Mesenchymal stem cell (in vitro differentiated cells and primary cell): ENCODE data around the gene CCT5. TPM values are rescaled to one million over a fixed set of nuclear protein-coding genes. Genes with fewer than 3 reads are reported as not detected.

Source experiments
- DNase-seq: peaks from one replicate; pipeline ENCODE4 v3.0.0-alpha.2; 2013
- H2AFZ ChIP-seq: one replicate; pipeline ENCODE4 v1.6.1; 2013; ENCODE audit warnings: low read depth, mild to moderate bottlenecking, control low read depth, inconsistent platforms, low read length, moderate library complexity
- H2AK5ac ChIP-seq: 2 replicates; pipeline ENCODE4 v1.6.1; 2013; ENCODE audit warnings: low read length, moderate library complexity, mild to moderate bottlenecking, inconsistent platforms; ENCODE audit not compliant: severe bottlenecking
- H2BK120ac ChIP-seq: one replicate; pipeline ENCODE4 v1.6.1; 2013; ENCODE audit warnings: low read depth, mild to moderate bottlenecking, inconsistent platforms, low read length, moderate library complexity
- H2BK12ac ChIP-seq, 2 experiments: one replicate each; pipeline ENCODE4 v1.6.1; 2013; ENCODE audit warnings: inconsistent platforms in 2 of 2, low read length in 2 of 2, mild to moderate bottlenecking in 2 of 2, moderate library complexity in 2 of 2, control low read depth in 1 of 2
- H2BK15ac ChIP-seq: one replicate; pipeline ENCODE4 v1.6.1; 2013; ENCODE audit warnings: mild to moderate bottlenecking, low read depth, inconsistent platforms; ENCODE audit not compliant: poor library complexity, severe bottlenecking
- H2BK5ac ChIP-seq: 2 replicates; pipeline ENCODE4 v1.6.1; 2013; ENCODE audit warnings: low read depth, mild to moderate bottlenecking, low read length, control low read depth, inconsistent platforms; ENCODE audit not compliant: poor library complexity, severe bottlenecking
- H3K14ac ChIP-seq, 2 experiments: one replicate each; pipeline ENCODE4 v1.6.1; 2013; ENCODE audit warnings: inconsistent platforms in 2 of 2, low read length in 2 of 2, control low read depth in 1 of 2, mild to moderate bottlenecking in 1 of 2, moderate library complexity in 1 of 2
- H3K18ac ChIP-seq, 2 experiments: one replicate each; pipeline ENCODE4 v1.6.1; 2013; ENCODE audit warnings: inconsistent platforms in 2 of 2, low read length in 2 of 2, control low read depth in 1 of 2, low read depth in 1 of 2, mild to moderate bottlenecking in 1 of 2
- H3K23ac ChIP-seq, 2 experiments: one replicate each; pipeline ENCODE4 v1.6.1; 2013; ENCODE audit warnings: inconsistent platforms in 2 of 2, low read length in 2 of 2, mild to moderate bottlenecking in 2 of 2, moderate library complexity in 2 of 2, control low read depth in 1 of 2
- H3K27ac ChIP-seq: 2 replicates; pipeline ENCODE4 v1.5.1; 2013; ENCODE audit warnings: mild to moderate bottlenecking, moderate library complexity, low read length, control low read depth, inconsistent platforms; ENCODE audit not compliant: poor library complexity, severe bottlenecking
- H3K27me3 ChIP-seq, 2 experiments: 2 replicates each; pipeline versions ENCODE4 v1.6.1 to v1.7.0; 2013; ENCODE audit warnings: low read length in 2 of 2, mild to moderate bottlenecking in 2 of 2, moderate library complexity in 2 of 2, control low read depth in 1 of 2, inconsistent platforms in 1 of 2; ENCODE audit not compliant: control insufficient read depth in 1 of 2, insufficient read depth in 1 of 2
- H3K36me3 ChIP-seq, 2 experiments: 2 replicates each; pipeline versions ENCODE4 v1.6.1 to v1.7.0; 2013; ENCODE audit warnings: low read length in 2 of 2, control low read depth in 1 of 2, inconsistent platforms in 1 of 2, low read depth in 1 of 2, mild to moderate bottlenecking in 1 of 2; ENCODE audit not compliant: insufficient read depth in 2 of 2, control insufficient read depth in 1 of 2
- H3K4ac ChIP-seq, 2 experiments: one replicate each; pipeline ENCODE4 v1.6.1; 2013; ENCODE audit warnings: inconsistent platforms in 2 of 2, low read length in 2 of 2, mild to moderate bottlenecking in 2 of 2, moderate library complexity in 2 of 2, control low read depth in 1 of 2, low read depth in 1 of 2
- H3K4me1 ChIP-seq: 2 replicates; pipeline ENCODE4 v1.6.1; 2013; ENCODE audit warnings: low read depth, low read length, control low read depth; ENCODE audit not compliant: control insufficient read depth, insufficient read depth
- H3K4me2 ChIP-seq: 2 replicates; pipeline ENCODE4 v1.6.1; 2013; ENCODE audit warnings: low read length, mild to moderate bottlenecking, inconsistent platforms; ENCODE audit not compliant: poor library complexity, severe bottlenecking
- H3K4me3 ChIP-seq, 2 experiments: 2 replicates each; pipeline versions ENCODE4 v1.5.1 to v1.7.0; 2013; ENCODE audit warnings: low read length in 2 of 2, mild to moderate bottlenecking in 2 of 2, control low read depth in 1 of 2, low read depth in 1 of 2; ENCODE audit not compliant: insufficient read depth in 1 of 2
- H3K79me1 ChIP-seq: replicated peaks from 2 replicates; pipeline ENCODE4 v1.6.1; 2013; ENCODE audit warnings: mild to moderate bottlenecking, control low read depth, low read length, inconsistent platforms; ENCODE audit not compliant: poor library complexity, severe bottlenecking
- H3K9ac ChIP-seq: 2 replicates; pipeline ENCODE4 v1.7.0; 2013; ENCODE audit warnings: mild to moderate bottlenecking, low read length, moderate library complexity
- H3K9me3 ChIP-seq: 2 replicates; pipeline ENCODE4 v1.7.0; 2013; ENCODE audit warnings: mild to moderate bottlenecking, low read length; ENCODE audit not compliant: control insufficient read depth
- H4K8ac ChIP-seq: one replicate; pipeline ENCODE4 v1.6.1; 2013; ENCODE audit warnings: inconsistent platforms, mild to moderate bottlenecking, low read length, moderate library complexity
- H4K91ac ChIP-seq: one replicate; pipeline ENCODE4 v1.6.1; 2013; ENCODE audit warnings: mild to moderate bottlenecking, low read length, inconsistent platforms
- WGBS: methylation state at CpG from one replicate; pipeline ENCODE4 v1.1.7; 2013; ENCODE audit warnings: mixed read lengths; 5-methylcytosine and 5-hydroxymethylcytosine counted together
- polyA plus RNA-seq, 2 experiments: library from polyadenylated mRNA; stranded (reverse); fragments of 200-250 nt; gene quantifications; one replicate each; pipeline ENCODE4 v1.2.3, GENCODE V29; 2013

CCT5 gene
- polyA plus RNA-seq (2013, experiment 1 of 2) = 121 TPM
- 123 TPM for polyA plus RNA-seq (2013, experiment 2 of 2)

DNA sequence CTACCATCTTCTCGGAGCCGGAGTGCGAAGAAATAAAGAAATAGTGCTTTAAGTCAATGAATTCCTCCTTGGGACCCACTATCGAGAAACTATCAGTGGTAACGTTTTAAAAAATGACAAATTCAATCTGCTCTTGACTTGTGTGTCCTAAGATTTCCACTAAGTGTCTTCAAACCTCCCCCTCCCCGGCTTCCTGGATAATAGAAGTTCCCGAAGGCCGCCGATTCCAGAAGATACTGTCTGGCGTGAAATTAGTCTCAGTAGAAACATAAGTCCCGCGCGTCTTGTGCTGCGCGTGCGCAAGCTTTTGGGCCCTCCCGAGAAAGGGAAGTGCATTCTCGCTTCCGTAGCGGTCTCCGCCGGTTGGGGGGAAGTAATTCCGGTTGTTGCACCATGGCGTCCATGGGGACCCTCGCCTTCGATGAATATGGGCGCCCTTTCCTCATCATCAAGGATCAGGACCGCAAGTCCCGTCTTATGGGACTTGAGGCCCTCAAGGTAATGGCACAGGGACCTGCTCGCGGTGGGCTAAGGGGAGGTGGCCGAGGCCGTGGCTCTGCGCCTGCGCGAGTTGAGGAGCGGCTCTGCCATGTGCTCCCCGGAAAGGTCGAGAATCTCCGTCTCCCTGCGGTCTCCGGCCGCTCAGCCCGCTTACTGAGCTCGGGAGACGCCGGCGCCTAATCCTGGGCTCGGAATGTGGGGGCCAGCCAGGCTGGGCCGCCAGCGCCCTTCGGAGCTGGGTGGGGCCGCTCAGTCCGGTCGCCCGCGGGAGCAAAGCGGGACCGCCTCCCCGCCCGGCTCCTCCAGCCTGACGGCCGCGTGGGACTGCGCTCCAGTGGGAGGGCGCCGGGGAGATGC lies at the start of gene CCT5:
TSS of gene CCT5 (plus strand) at position 333 of the 858 bp plus-strand sequence. CDS start at position 394, 61 bp downstream.
- Histone ChIP-seq H2AFZ (peak within 1 kb of the TSS; percentile 95), H2BK12ac (peak within 1 kb of the TSS in 1 of 2 experiments; percentile 28), H3K4me3 (peak within 1 kb of the TSS; percentile 88 to 96), H2AK5ac (no peak within 1 kb of the TSS), H3K4ac (peak within 1 kb of the TSS; percentile 92 to 95), H4K91ac (peak within 1 kb of the TSS; percentile 91), H3K18ac (peak within 1 kb of the TSS; percentile 89 to 96), H2BK15ac (peak within 1 kb of the TSS; percentile 92), H3K4me1 (peaks cover 15% of the 10 kb centered on the region), H3K27me3 (no peaks in the 10 kb centered on the region), H3K23ac (peak within 1 kb of the TSS; percentile 67 to 86), H4K8ac (peak within 1 kb of the TSS; percentile 100), H3K9ac (peak within 1 kb of the TSS; percentile 100), H3K36me3 (peaks cover 0 to 29% of the 10 kb centered on the region in 2 experiments), H3K27ac (peak within 1 kb of the TSS; percentile 97), H2BK120ac (peak within 1 kb of the TSS; percentile 93), H2BK5ac (peak within 1 kb of the TSS; percentile 95), H3K79me1 (peaks cover 17% of the 10 kb centered on the region), H3K9me3 (no peaks in the 10 kb centered on the region), H3K4me2 (peak within 1 kb of the TSS; percentile 64), H3K14ac (peak within 1 kb of the TSS in 1 of 2 experiments; percentile 71)
- DNase-seq = peak; percentile 99
- WGBS = under 1% methylated on average over 65 of the region's 67 CpGs

DNA sequence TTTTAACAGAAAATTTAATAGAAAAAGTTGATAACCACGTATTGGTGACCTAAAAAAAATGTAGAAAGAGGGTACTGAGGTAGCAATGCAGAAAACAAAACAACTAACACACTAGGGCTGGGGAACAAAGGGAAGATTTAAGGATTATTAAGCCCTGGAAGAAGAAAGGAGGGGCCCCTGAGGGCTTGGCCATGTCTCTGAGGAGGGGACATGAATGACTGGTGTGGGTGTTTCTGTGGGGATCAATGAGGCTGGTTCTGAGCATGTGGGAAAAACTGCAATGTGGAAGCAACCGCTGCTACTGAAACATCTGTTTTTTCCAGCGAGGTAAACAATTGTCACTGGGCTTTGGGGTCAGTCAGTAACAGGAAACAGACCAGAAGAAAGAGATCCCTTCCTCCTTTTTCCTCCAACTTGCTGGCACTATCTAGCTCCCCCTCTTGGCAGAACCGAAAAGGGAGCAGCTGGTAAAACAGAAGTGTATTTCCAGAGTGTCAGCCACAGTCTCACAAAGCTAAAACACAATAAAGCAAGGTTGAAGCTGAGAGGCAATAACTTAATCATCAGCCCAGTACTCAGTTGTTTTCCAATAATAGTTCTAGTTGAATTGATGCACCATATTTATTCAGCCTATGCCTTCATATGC lies 48.7 kb upstream of the CCT5 start:
- Histone ChIP-seq H2BK12ac (no peak overlapping the region), H2AFZ (no peak overlapping the region), H2BK120ac (no peak overlapping the region), H2BK5ac (no peak overlapping the region), H3K4me1 (no peaks in the 10 kb centered on the region), H3K9me3 (peaks cover 27% of the 10 kb centered on the region), H2AK5ac (no peak overlapping the region), H3K18ac (no peak overlapping the region), H3K23ac (no peak overlapping the region), H2BK15ac (no peak overlapping the region), H3K79me1 (no peaks in the 10 kb centered on the region), H3K14ac (no peak overlapping the region), H3K27me3 (no peaks in the 10 kb centered on the region), H3K4me3 (no peak overlapping the region), H3K36me3 (no peaks in the 10 kb centered on the region), H3K4me2 (no peak overlapping the region), H3K9ac (no peak overlapping the region), H3K4ac (no peak overlapping the region), H4K8ac (no peak overlapping the region), H4K91ac (no peak overlapping the region), H3K27ac (no peak overlapping the region)
- peak; percentile 4 for DNase-seq
- 45% methylated on average over 3 of the region's 4 CpGs for WGBS

DNA sequence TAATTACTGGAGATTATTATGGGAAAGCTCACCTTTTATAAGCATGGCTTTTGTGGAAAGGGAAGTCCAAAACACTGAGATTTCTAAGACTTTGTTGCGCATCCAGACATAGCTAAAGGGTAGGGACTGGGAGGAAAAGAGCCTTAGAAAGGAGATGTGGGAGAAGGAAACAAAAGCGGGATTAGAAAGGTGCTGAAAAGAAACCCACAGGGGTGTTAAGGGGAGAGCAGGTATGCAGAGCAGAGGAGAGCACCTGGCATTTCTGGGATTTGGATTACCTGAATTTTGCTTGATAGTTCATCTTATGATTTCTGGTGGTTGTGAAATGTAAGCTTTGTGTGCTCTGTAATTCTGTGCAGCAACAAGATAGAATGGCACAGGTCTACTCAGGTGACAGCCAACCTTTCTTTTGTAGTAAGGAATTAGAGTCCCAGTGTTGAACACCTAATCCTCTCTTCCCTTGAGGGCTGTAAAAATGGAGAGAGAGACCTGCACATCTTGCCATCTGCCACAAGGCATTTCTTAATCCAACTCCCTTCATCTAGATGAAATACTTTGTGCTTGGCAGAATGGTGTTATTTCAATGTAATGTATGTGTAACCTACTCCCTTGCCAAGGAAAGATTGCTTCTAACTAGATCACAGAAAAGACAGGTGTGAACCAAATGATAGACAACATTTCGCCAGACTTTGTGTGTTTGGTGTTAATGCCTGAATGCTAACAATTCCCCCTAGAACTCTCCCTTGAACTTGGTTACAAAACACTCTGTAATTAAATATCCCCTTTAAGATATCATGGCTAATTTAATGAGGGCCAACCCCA lies 47.8 kb upstream of the CCT5 start:
- no peak overlapping the region for H3K27ac ChIP-seq
- H4K91ac ChIP-seq = no peak overlapping the region
- no peak overlapping the region for H3K18ac ChIP-seq
- no peaks in the 10 kb centered on the region for H3K27me3 ChIP-seq
- no peaks in the 10 kb centered on the region for H3K79me1 ChIP-seq
- H3K4me3 ChIP-seq = no peak overlapping the region
- H3K9ac ChIP-seq = no peak overlapping the region
- H3K4me1 ChIP-seq = no peaks in the 10 kb centered on the region
- no peak overlapping the region for H3K4me2 ChIP-seq
- H3K4ac ChIP-seq = no peak overlapping the region
- no peak overlapping the region for H3K14ac ChIP-seq
- no peak overlapping the region for H2BK15ac ChIP-seq
- no peak overlapping the region for H2BK12ac ChIP-seq
- DNase-seq = no peak
- H2AK5ac ChIP-seq = no peak overlapping the region
- H4K8ac ChIP-seq = no peak overlapping the region
- no peaks in the 10 kb centered on the region for H3K36me3 ChIP-seq
- WGBS = 79% methylated on average over 2 of the region's 3 CpGs
- H2BK5ac ChIP-seq = no peak overlapping the region
- H2BK120ac ChIP-seq = no peak overlapping the region
- no peak overlapping the region for H3K23ac ChIP-seq
- H2AFZ ChIP-seq = no peak overlapping the region
- peaks cover 18% of the 10 kb centered on the region for H3K9me3 ChIP-seq
